HepG2 (cell line): ENCODE results near the gene COA3. TPM values are rescaled to one million over a fixed set of nuclear protein-coding genes. Genes with fewer than 3 reads are reported as not detected.

Source experiments
- ARID5B ChIP-seq: IDR thresholded peaks from 2 replicates; pipeline ENCODE4 v1.4.0; 2020; ENCODE audit warnings: mild to moderate bottlenecking, missing genetic modification reagents
- BHLHE40 ChIP-seq: IDR thresholded peaks from 2 replicates; pipeline ENCODE4 v1.6.1; 2011; ENCODE audit warnings: low read length, improper control_type of control experiment
- DR1 ChIP-seq: sonication (generic); formaldehyde crosslinking; IDR thresholded peaks from 2 replicates; pipeline ENCODE4 v1.8.0; 2021; ENCODE audit warnings: mild to moderate bottlenecking, missing genetic modification reagents, inconsistent platforms
- FOXO1 ChIP-seq: sonication (generic); formaldehyde crosslinking; IDR thresholded peaks from 2 replicates; pipeline ENCODE4 v1.4.0; 2020; ENCODE audit warnings: missing genetic modification reagents
- GABPA ChIP-seq, 2 experiments: IDR thresholded peaks; 2 replicates each; pipeline ENCODE4 v1.6.1; 2011 to 2016; ENCODE audit warnings: low read depth in 2 of 2, low read length in 1 of 2, missing biosample characterization in 1 of 2, missing genetic modification characterization in 1 of 2
- HMGXB4 ChIP-seq, 2 experiments: sonication (generic) in 1 of 2; formaldehyde crosslinking in 1 of 2; IDR thresholded peaks; 2 replicates each; pipeline versions ENCODE4 v1.4.0 to v1.6.1; 2018 to 2020; ENCODE audit warnings: missing genetic modification reagents in 2 of 2, borderline replicate concordance in 1 of 2, low read depth in 1 of 2, mild to moderate bottlenecking in 1 of 2, missing biosample characterization in 1 of 2
- MED8 ChIP-seq: sonication (generic); formaldehyde crosslinking; IDR thresholded peaks from 2 replicates; pipeline ENCODE4 v1.8.1; 2023; ENCODE audit warnings: mild to moderate bottlenecking, missing genetic modification reagents; ENCODE audit not compliant: insufficient replicate concordance
- NCOA2 ChIP-seq: sonication (generic); formaldehyde crosslinking; IDR thresholded peaks from 2 replicates; pipeline ENCODE4 v1.8.0; 2022; ENCODE audit warnings: inconsistent platforms
- PCBP2 ChIP-seq: fragments of 200-400 bp; formaldehyde crosslinking; optimal IDR thresholded peaks from 2 replicates; pipeline ENCODE3; 2018; ENCODE audit warnings: low read length, low read depth; ENCODE audit not compliant: poor library complexity, severe bottlenecking
- PLRG1 ChIP-seq: fragments of 450-650 bp; conservative IDR thresholded peaks from 2 replicates; pipeline ENCODE4 v1.6.1; 2016
- RXRA ChIP-seq: sonication (generic); formaldehyde crosslinking; IDR thresholded peaks from 2 replicates; pipeline ENCODE4 v1.5.1; 2020; ENCODE audit warnings: missing genetic modification reagents
- SAFB2 ChIP-seq: sonication (generic); formaldehyde crosslinking; IDR thresholded peaks from 2 replicates; pipeline ENCODE4 v1.5.1; 2020; ENCODE audit warnings: missing genetic modification reagents, low read depth, mild to moderate bottlenecking, borderline replicate concordance
- SKI ChIP-seq: fragments of 450-650 bp; IDR thresholded peaks from one replicate; pipeline ENCODE4 v1.6.1; 2018; ENCODE audit warnings: mild to moderate bottlenecking; ENCODE audit not compliant: partially characterized antibody
- SYNCRIP ChIP-seq: fragments of 200-400 bp; formaldehyde crosslinking; IDR thresholded peaks from 2 replicates; pipeline ENCODE4 v1.6.1; 2018; ENCODE audit warnings: mild to moderate bottlenecking, low read depth, low read length; ENCODE audit not compliant: insufficient read depth
- TBP ChIP-seq: sonication (generic); formaldehyde crosslinking; IDR thresholded peaks from 2 replicates; pipeline ENCODE4 v1.5.0; 2020; ENCODE audit warnings: missing genetic modification reagents
- ZNF205 ChIP-seq: IDR thresholded peaks from 2 replicates; pipeline ENCODE4 v1.6.1; 2018; ENCODE audit warnings: missing biosample characterization, missing genetic modification reagents
- ZNF598 ChIP-seq: sonication (generic); formaldehyde crosslinking; IDR thresholded peaks from 2 replicates; pipeline ENCODE4 v1.5.1; 2020; ENCODE audit warnings: mild to moderate bottlenecking, missing genetic modification reagents, borderline replicate concordance
- ZNF619 ChIP-seq: sonication (generic); formaldehyde crosslinking; IDR thresholded peaks from 2 replicates; pipeline ENCODE4 v1.4.0; 2020; ENCODE audit warnings: mild to moderate bottlenecking, missing genetic modification reagents
- ZNF660 ChIP-seq: sonication (generic); formaldehyde crosslinking; IDR thresholded peaks from 2 replicates; pipeline ENCODE4 v1.5.1; 2020; ENCODE audit warnings: mild to moderate bottlenecking, low read depth, missing genetic modification reagents, borderline replicate concordance
- ZNF670 ChIP-seq: sonication (generic); formaldehyde crosslinking; IDR thresholded peaks from 2 replicates; pipeline ENCODE4 v1.8.0; 2022; ENCODE audit warnings: mild to moderate bottlenecking, missing genetic modification reagents, borderline replicate concordance
- polyA plus RNA-seq, 8 experiments: library from polyadenylated mRNA; depleted of rRNA in 3 of 8; stranded (reverse) in 7 of 8; unstranded in 1 of 8; fragments of >200 nt; fragmentation: Illumina TruSeq in 4 of 8; extraction: Trizol in 4 of 8; gene quantifications; 2 replicates each; pipeline versions ENCODE4 v1.2.1 to v1.2.3, GENCODE V29; 2011 to 2016; ENCODE audit warnings: low read depth in 4 of 8, missing spikeins in 1 of 8, mixed read lengths in 1 of 8; ENCODE audit not compliant: insufficient read depth in 1 of 8
- total RNA-seq, 5 experiments: library from RNA; depleted of rRNA; stranded (reverse); fragments of >200 nt; fragmentation: Illumina TruSeq; extraction: Trizol; gene quantifications; 2 replicates each; pipeline ENCODE4 v1.2.3, GENCODE V29; 2016; ENCODE audit warnings: low read depth in 1 of 5
- TF ChIP-seq, protein P1 (sequence below): sonication (generic); formaldehyde crosslinking; IDR thresholded peaks from 2 replicates; pipeline ENCODE4 v1.5.1; 2020; ENCODE audit warnings: missing genetic modification reagents, mild to moderate bottlenecking, borderline replicate concordance

The COA3 gene
- total and polyA plus RNA-seq, 2 of the 13 experiments (the other 11 are each of a cell fraction or from before 2014, with no cell fraction given), result 133 to 202 TPM

GRCh38 chr17:42798383-42799380, at the start of gene COA3, which contains the start of gene CNTD1 (continued):
- TF ChIP-seq TBP (CRISPR knock-in tag) (no peak), ZNF670 (CRISPR knock-in tag) (no peak), SYNCRIP (no peak), HMGXB4 (CRISPR knock-in tag; IDR thresholded peaks at IDR 0.05; ENCODE audit: borderline replicate concordance in 1 of 2, low read depth in 1 of 2) (peak; percentile 93 to 94), ZNF598 (CRISPR knock-in tag) (peak; percentile 92; the same call in 1 of the 2 replicates), GABPA (IDR thresholded peaks at IDR 0.05; ENCODE audit: low read depth, low read length) (no peak; the same call in 1 of the 2 replicates), GABPA (CRISPR knock-in tag; IDR thresholded peaks at IDR 0.05; ENCODE audit: low read depth) (peak; percentile 86), ZNF619 (CRISPR knock-in tag) (peak; percentile 92), PLRG1 (no peak), RXRA (CRISPR knock-in tag) (peak; percentile 85), NCOA2 (CRISPR knock-in tag) (peak; percentile 74), FOXO1 (CRISPR knock-in tag) (peak; percentile 79), ZNF660 (CRISPR knock-in tag) (0 out of 2 replicates have a peak, but pooled peaks have one; percentile 39), MED8 (CRISPR knock-in tag) (peak; percentile 75), SAFB2 (CRISPR knock-in tag) (peak; percentile 72; the same call in 1 of the 2 replicates), SKI (peak; percentile 28), DR1 (CRISPR knock-in tag) (peak; percentile 80; the same call in 1 of the 2 replicates), ARID5B (CRISPR knock-in tag) (peak; percentile 71), BHLHE40 (peak; percentile 23; the same call in 1 of the 2 replicates), ZNF205 (CRISPR knock-in tag) (peak; percentile 85), PCBP2 (no peak)
- TF ChIP-seq, protein P1, sequence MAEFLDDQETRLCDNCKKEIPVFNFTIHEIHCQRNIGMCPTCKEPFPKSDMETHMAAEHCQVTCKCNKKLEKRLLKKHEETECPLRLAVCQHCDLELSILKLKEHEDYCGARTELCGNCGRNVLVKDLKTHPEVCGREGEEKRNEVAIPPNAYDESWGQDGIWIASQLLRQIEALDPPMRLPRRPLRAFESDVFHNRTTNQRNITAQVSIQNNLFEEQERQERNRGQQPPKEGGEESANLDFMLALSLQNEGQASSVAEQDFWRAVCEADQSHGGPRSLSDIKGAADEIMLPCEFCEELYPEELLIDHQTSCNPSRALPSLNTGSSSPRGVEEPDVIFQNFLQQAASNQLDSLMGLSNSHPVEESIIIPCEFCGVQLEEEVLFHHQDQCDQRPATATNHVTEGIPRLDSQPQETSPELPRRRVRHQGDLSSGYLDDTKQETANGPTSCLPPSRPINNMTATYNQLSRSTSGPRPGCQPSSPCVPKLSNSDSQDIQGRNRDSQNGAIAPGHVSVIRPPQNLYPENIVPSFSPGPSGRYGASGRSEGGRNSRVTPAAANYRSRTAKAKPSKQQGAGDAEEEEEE (CRISPR knock-in tag), result no peak
